Heart left ventricle (tissue), 16 donors: ENCODE results near the gene GPR39. TPM values are rescaled to one million over a fixed set of nuclear protein-coding genes. Genes with fewer than 3 reads are reported as not detected.

ENCODE experiments used
- ATAC-seq, 4 donors: fragments of 200-7000 bp; cut with Tn5 transposase; one replicate each; pipeline ENCODE4 v1.9.1; 2020 to 2022; ENCODE audit warnings: moderate library complexity in 4 of 4, mild to moderate bottlenecking in 3 of 4, moderate number of reproducible peaks in 1 of 4
- DNase-seq, 5 donors: peaks; one replicate each; pipeline ENCODE4 v3.0.0-alpha.2; 2020
- H3K27ac ChIP-seq, 12 donors: fragments of 200-600 bp; sonication (generic) in 4 of 12; one replicate each; pipeline versions ENCODE4 v1.5.0 to v1.8.0; 2016 to 2022; ENCODE audit warnings: mild to moderate bottlenecking in 2 of 12
- H3K27me3 ChIP-seq, 9 donors: fragments of 200-600 bp; sonication (generic) in 2 of 9; one replicate each; pipeline versions ENCODE4 v1.5.1 to v1.8.0; 2016 to 2022; ENCODE audit warnings: mild to moderate bottlenecking in 3 of 9
- H3K36me3 ChIP-seq, 9 donors: fragments of 200-600 bp; sonication (generic) in 2 of 9; one replicate each; pipeline versions ENCODE4 v1.5.0 to v1.8.0; 2018 to 2022; ENCODE audit warnings: mild to moderate bottlenecking in 2 of 9
- H3K4me1 ChIP-seq, 12 donors: fragments of 200-600 bp; sonication (generic) in 4 of 12; one replicate each; pipeline versions ENCODE4 v1.5.0 to v1.8.0; 2016 to 2022; ENCODE audit warnings: mild to moderate bottlenecking in 3 of 12
- H3K4me3 ChIP-seq, 12 donors: fragments of 200-600 bp; sonication (generic) in 4 of 12; one replicate each; pipeline versions ENCODE4 v1.5.0 to v1.8.0; 2017 to 2022; ENCODE audit warnings: mild to moderate bottlenecking in 9 of 12, moderate library complexity in 4 of 12
- H3K9me3 ChIP-seq, 12 donors: fragments of 200-600 bp; sonication (generic) in 4 of 12; one replicate each; pipeline versions ENCODE4 v1.5.0 to v1.8.0; 2016 to 2022; ENCODE audit warnings: mild to moderate bottlenecking in 1 of 12
- CTCF ChIP-seq, 12 donors: fragments of 200-600 bp; sonication (generic) in 4 of 12; IDR thresholded peaks; one replicate each; pipeline versions ENCODE4 v1.5.0 to v1.8.0; 2018 to 2022; ENCODE audit warnings: antibody characterized with exemption in 12 of 12, mild to moderate bottlenecking in 5 of 12
- POLR2A ChIP-seq, 2 donors: fragments of 450-650 bp; IDR thresholded peaks; one replicate each; pipeline ENCODE4 v1.6.1; 2017; ENCODE audit warnings: antibody characterized with exemption in 2 of 2, mild to moderate bottlenecking in 2 of 2, moderate library complexity in 2 of 2
- WGBS, 4 donors: extraction: QIAGEN DNeasy Blood & Tissue Kit in 2 of 4; methylation state at CpG; one replicate each; pipeline versions ENCODE4 v1.1.5 to v1.1.7; 2013 to 2018; 5-methylcytosine and 5-hydroxymethylcytosine counted together
- intact Hi-C, 10 donors: fragments of 100-400 bp; cut with DNase I; formaldehyde crosslinking; loops; one replicate each; pipeline versions ENCODE4 v1.11.1 to v1.14.2; 2022
- polyA plus RNA-seq, 2 donors: library from polyadenylated mRNA; stranded (reverse); fragments of 200-250 nt; gene quantifications; one replicate each; pipeline ENCODE4 v1.2.3, GENCODE V29; 2013
- total RNA-seq, 9 donors: library from RNA; depleted of rRNA in 2 of 9; stranded (reverse); fragments of >200 nt in 2 of 9; fragmentation: NEBNext Ultra II Directional in 3 of 9; extraction: Animal tissue kit (Norgen Biotek cat#: 25700) in 3 of 9; gene quantifications; one replicate each; pipeline versions ENCODE4 v1.1.0 to v1.2.4, GENCODE V29; 2016 to 2023
- donor health status: ischemic (EF 13 %, LVEDD 7.1; RV severe dilation, severe dysfunction).
- donor health status: healthy with polysubstance abuse.
- donor health status: DM: no; HTN: yes; CAD: no.
- donor health status: DM: no; HTN: no; CAD: no.
- donor health status: ischemic (EF 25% LVEDD 6.9; RV normal size, moderate dysfunction).
- donor health status: ischemic (EF 25% LVEDD 5.7; RV mildly dilated, moderate dysfunction).
- donor health status: healthy.
- donor health status: DM: yes; HTN: yes; CAD: no.
- donor health status: ischemic (EF 35%, LVEDD 5.7; RV mildly dilated, moderate dysfunction).
- donor health status: nonischemic (EF 11% LVEDD 7.7; RV severe dilation, severe dysfunction).
- donor health status: DM: yes; HTN: yes; CAD: no.
- donor health status: PGD.
- donor health status: ischemic (EF 29% LVEDD 5.4; RV normal size, mild dysfunction).
- donor health status: nonischemic (EF 23%, LVEDD 6.1; RV moderate dilation, normal function).

GPR39 gene
- total and polyA plus RNA-seq, 11 donors, result 0.11 TPM; not detected in 10

GRCh38 chr2:132645722-132646539, 229.3 kb downstream of the GPR39 start:
- DNase-seq (no peak), ATAC-seq (peak in 1 of 4 donors; percentile 49)
- WGBS, 4 donors, result 82 to 87% (median 84%) methylated on average over 18 of the region's 18 CpGs
- Histone ChIP-seq H3K27ac (no peak overlapping the region), H3K36me3 (no peaks in the 10 kb centered on the region), H3K27me3 (peaks cover 0 to 22% (median 0%) of the 10 kb centered on the region in 9 donors), H3K4me1 (no peaks in the 10 kb centered on the region), H3K4me3 (no peak overlapping the region), H3K9me3 (no peaks in the 10 kb centered on the region)
- TF ChIP-seq CTCF (IDR thresholded peaks at IDR 0.05) (no peak), POLR2A (IDR thresholded peaks at IDR 0.05) (no peak)
- intact Hi-C loops, result no loop called here

GRCh38 chr2:132646540-132647108, 230.0 kb downstream of the GPR39 start:
- no peak for ATAC-seq
- Histone ChIP-seq H3K36me3 (no peaks in the 10 kb centered on the region), H3K27ac (no peak overlapping the region), H3K27me3 (peaks cover 0 to 22% (median 0%) of the 10 kb centered on the region in 9 donors), H3K4me1 (no peaks in the 10 kb centered on the region), H3K9me3 (no peaks in the 10 kb centered on the region), H3K4me3 (no peak overlapping the region)
- intact Hi-C loops, result no loop called here
- WGBS, 4 donors, result 72 to 81% (median 76%) methylated on average over 8 of the region's 8 CpGs
- no peak for TF ChIP-seq CTCF (IDR thresholded peaks at IDR 0.05)
- no peak for TF ChIP-seq POLR2A (IDR thresholded peaks at IDR 0.05)
- DNase-seq, result no peak

- DNase-seq (no peak), ATAC-seq (peak in 1 of 4 donors; percentile 57)
- intact Hi-C loops, result loop anchor here in 4 of 10 donors (10.0 kb wide), 3 partner anchors 513 to 1193 kb away; no protein-coding TSS in a partner anchor
- WGBS, 4 donors, result 57 to 82% (median 70%) methylated on average over 12 of the region's 12 CpGs
- Histone ChIP-seq H3K4me1 (no peaks in the 10 kb centered on the region), H3K36me3 (no peaks in the 10 kb centered on the region), H3K4me3 (no peak overlapping the region), H3K9me3 (no peaks in the 10 kb centered on the region), H3K27ac (no peak overlapping the region), H3K27me3 (peaks cover 0 to 9% (median 0%) of the 10 kb centered on the region in 9 donors)
- no peak for TF ChIP-seq POLR2A (IDR thresholded peaks at IDR 0.05)
- TF ChIP-seq CTCF (IDR thresholded peaks at IDR 0.05), result peak in 9 of 12 donors; percentile 24 to 73 (median 49)
Observed at GRCh38 chr2:132651115-132652045, 234.8 kb downstream of the GPR39 start.
